ENCODE measurements around the gene LEUTX.

- no peak for TF ChIP-seq CTCF (conservative IDR thresholded peaks at IDR 0.05; ENCODE audit: low read depth, low read length)
- no peak for TF ChIP-seq EZH2 (IDR thresholded peaks at IDR 0.05; ENCODE audit: borderline replicate concordance, low read depth, low read length, poor library complexity, severe bottlenecking)
These were observed 49.1 kb upstream of the LEUTX start for GRCh38 chr19:39729594-39729993.

Measured in A673 (cell line).